Forelimb muscle (tissue), 1 donor: ENCODE measurements around the gene LDAH. TPM values are rescaled to one million over a fixed set of nuclear protein-coding genes. Genes with fewer than 3 reads are reported as not detected.

ENCODE experiments used
- DNase-seq: peaks from one replicate; pipeline ENCODE4 v3.0.0-alpha.2; 2013; ENCODE audit warnings: low read depth
- polyA plus RNA-seq: library from polyadenylated mRNA; unstranded; fragments of 120-200 nt; gene quantifications from one replicate; pipeline ENCODE4 v1.2.1, GENCODE V29; 2013; ENCODE audit not compliant: insufficient read length

The LDAH gene
- polyA plus RNA-seq, 1 donor: 10.1 TPM

DNA sequence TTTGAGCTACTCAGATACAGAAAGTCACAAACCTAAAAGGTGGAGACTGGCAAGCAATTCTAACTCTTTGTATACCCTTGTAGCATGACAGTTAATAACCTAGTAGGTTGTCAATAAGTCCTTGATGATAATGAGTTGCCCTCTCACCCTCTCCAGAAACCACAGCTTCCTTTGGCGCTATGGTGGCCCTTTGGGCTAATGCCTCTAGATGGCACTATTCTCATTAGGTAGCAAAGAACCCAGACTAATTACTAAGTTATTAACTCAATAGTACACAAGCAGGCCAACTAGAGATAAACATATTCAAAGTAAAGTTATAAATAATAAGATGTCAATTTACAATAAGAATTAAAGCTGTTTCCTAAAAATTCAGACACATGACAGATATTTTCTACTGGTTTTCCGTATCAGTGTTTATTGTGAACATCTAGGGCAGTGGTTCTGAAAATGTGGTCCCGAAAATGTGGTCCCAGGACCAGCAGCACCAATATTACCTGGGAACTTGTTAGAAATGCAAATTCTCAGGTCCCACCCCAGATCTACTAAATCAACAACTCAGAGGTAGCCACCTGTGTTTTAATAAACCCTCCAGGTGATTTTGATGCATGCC is 41.1 kb downstream of the LDAH start:
- no peak for DNase-seq

DNA sequence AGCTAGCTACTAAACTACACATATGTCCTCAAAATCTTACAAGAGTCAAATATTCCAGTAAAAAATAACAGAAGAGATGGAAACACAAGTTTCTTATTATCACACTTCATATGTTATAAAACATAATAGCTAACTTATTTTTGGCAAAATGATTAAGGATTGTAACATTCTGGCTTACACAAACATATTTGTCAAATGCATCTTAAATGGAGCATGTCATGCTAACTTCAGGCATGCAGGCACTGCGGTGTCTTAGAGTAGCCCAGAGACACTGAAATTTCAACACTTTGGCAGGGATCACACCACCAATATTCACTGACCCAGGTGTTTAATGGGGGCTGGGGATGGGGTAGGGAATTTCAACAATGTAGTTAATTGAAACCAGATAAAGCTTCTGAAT is 51.6 kb downstream of the LDAH start:
- DNase-seq: peak; percentile 26

DNA sequence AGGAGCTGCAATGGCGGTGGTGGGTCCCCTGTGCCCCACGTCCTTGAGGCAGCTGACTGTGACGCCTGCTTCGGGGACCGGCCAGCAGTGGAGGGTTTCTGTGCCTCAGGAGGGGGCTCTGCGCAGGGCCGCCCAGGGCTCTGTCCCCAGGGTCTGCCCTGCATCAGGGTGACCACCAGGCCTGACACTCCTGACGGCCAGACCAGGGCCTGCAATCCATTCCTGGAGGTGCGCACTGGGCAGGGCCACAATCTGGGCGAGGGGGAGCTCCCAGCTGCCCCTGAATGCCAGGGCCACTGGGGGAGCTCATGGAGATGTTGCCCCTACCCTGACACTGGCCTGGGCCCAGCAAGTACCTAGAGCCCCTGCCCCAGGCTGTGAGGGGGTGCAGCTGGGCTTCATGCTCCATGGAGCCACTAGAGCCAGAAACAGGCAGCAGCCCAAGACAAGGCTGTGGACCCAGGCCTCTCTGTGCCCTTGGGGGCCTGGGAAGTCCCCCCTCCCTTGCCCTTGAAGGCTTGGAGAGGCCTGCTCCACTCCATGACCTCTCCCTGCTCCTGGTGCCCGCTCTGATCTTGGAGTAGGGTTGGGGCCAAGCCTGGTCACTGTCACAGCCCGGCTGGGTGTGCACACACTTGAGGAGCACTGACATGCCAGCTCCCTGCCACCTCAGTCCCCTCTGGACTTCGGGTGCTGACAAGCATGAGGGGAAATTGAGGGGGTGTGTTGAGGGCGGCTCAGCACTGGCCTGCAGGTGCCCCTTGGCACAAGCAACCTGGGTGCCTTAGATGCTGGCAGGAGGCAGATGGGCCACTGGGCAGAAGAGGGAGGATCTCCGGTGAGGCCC is 55.9 kb downstream of the LDAH start:
- DNase-seq: no peak

DNA sequence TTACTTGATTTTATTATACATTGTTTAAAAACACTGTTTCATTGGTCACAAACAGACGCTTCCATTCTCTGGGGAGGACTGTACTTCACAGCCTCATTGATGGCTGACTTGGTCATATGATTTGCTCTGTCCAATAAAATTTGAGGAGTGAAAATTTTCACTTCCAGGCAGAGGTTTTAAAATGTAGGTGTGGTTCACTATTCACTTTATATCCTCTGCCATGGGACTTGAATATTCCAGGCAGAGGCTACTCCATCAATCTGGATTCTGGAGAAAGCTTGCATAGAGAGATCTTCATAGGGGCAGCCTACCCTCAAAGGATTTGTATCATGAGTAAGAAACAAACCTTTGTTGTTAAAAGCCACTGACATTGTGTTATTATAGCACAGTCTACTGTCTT is 56.7 kb downstream of the LDAH start:
- DNase-seq: no peak

DNA sequence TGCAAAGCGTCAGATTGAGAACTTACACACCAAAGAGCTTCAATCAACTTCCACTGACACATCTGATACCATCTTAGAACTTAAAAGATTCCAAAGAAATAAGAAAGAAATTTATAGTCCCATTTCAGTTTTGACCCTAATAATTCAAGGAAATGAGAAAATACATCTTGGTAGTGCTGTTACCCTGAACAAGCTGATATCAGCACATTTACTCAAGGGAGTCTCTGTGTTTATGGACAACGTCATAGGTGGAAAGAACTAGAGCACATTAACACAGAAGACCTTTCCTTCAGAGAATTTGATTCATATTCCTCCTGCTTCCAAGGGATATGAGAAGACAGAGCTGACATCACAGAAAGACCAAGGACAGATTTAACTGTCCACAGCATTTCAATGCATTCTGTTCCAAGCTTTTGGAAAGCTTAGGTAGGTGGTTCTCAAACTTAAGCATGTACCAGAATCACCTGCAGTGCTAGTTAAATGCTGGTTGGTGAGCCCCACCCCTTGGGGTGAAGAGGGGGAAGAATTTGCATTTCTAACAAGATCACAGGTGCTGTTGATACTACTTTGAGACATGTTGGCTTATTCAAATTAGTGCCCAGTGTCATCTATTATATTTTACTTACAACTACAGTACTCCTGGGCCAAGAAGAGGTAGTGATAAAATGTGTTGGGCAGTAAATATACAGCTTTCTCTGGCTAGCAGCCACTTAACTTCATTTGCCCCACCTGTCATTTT is 59.8 kb downstream of the LDAH start:
- no peak for DNase-seq

DNA sequence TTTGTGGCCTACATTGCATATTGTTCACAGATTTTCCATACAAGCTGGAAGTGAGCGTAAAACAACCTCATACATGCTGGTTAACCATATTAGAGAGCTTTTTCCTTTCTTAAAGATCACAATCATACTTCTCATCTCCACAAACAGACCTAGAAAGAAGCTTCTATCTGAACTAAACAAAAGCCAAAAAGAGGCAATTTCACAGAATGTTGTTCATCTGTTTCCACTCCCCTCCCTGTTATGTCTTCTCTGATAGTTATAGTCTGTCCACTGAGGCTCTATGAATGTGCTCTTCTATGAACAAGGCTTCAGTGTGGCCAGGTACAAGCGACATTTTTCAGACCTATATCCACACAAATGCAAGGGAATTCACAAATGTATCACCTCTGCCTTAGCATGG is 63.4 kb downstream of the LDAH start:
- DNase-seq: no peak

DNA sequence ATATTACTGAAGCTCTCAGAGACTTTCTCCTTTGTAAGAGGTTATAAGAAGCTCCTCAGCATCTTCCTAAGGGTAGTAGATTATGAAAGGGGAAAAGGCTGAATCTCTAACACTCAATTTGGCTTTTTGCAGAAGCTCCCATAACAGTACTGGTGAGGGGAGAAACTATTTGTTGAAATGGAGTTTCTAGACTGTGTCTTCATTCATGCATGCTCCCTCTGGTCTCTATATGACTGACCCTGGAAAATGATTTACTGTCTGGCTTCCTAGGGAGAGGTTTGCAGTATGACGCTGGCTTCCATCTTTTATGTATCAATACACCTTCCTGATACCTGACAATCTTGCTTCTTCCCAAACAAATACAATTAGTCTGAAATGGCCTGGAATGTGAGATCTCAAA is 63.9 kb downstream of the LDAH start:
- DNase-seq: no peak

DNA sequence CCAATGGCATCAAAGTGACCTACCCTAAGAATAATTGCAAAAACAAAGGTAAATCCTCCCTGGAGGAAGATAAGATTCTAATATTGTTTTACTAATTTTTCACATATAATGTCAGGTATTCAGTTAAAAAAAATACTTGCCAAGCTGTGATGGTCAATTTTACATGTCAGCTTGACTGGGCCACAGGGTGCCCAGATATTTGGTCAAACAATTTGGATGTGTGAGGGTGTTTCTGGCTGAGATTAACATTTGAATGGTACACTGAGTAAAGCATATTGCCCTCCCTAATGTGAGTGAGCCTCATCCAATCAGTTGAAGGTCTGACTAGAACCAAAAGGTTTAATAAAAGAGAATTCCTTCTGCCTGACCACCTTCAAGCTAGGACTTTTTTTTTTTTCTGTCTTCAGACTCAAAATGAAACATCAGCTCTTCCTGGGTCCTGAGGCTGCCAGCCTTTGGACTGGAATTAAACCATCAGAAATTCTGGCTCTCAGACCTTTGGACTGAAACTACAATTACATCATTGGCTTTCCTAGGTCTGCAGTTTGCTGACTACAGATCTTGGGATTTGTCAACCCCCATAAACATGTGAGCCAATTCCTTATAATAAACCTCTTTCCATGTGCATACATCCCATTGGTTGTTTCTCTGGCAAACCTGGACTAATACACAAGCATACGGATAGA is 65.4 kb downstream of the LDAH start:
- DNase-seq: no peak

DNA sequence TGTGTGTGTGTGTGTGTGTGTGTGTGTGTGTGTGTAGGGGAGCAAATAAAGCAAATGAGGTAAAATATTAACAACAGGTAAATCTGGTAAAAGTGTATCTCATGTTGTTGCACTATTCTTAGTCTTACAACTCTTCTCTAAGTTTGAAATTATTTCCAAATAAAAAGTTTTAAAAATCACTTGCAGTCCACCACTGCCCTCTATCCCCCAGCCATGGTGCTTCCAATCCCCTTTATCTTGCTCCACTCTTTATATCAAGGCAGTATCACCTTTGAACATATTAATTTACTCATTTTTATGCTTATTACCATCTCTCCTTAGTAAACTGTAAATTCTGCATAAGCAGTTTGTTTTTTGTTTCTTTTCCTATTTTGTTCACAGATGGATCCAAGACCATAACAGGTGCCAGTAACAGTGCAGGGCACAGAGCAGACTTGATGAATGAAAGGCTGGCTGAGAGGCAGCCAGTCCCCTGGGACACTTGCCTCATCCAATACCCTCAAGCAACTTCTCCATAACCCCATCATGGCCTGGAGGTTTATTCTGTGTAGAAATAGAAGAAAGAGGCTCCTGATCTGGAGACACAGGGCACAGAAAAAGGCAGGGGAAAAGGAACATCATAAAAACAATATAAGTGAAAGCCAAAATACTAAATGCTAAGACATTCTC is 67.6 kb downstream of the LDAH start:
- no peak for DNase-seq

DNA sequence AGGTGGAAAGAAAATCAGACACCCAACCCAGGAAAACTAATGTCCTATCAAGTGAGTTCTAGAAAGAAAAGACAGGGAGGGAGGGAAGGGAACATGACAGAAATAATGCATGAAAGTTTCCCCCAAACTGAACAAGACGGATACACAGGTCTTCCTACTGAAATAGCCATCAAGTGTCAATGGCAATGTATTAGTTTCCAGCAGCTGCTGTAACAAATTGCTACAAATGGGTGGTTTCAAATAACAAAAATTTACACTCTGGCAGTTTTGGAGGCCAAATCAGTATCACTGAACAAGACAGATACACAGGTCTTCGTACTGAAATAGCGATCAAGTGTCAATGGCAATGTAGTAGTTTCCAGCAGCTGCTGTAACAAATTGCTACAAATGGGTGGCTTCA is 70.6 kb downstream of the LDAH start:
- DNase-seq: no peak

DNA sequence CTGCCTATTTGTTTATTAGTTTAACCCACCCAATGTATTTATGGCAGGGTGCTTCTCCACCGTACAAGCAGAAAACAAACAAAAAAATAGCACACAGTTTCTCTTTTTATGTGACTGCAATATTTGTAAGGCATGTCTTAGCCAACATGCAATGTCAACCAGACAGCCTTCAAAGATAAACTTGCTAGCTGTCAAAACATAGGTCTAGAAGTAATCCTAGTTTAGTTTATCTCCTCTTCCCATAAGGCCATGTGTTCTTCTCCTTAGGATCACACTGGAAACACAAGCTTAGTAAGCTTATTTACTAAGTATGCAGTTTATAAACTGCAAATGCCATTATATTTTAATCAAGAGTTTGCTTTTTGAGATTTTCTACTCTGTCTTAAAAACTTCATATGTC is 75.6 kb downstream of the LDAH start:
- no peak for DNase-seq

DNA sequence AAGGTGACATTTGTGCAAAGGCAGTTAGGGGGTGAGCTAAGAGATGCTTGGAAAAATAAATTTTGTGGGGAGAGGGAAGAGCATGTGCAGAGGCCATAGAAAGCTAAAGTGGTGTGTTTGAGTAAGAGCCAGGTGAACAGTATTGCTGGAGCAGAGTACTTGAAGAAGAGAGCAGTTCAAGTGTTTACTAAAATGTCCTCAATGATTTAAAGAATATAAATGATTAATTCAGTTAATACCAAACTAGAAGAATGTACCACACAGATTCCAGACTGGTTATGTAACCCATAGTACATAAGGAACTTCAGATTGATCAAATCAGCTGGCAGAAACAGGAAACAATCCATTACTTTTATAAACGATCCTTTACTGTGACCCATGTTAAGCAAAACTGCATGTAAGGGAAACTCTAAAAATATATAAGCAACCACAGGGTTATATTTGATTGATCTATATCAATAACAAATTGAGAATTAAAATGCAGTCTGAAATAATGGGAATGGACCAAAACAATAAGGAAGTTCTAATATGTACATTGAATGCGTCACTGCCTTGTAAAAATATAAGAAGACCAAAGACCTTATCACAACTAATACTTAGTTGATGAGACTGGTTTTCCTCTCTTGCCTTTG is 76.9 kb downstream of the LDAH start:
- DNase-seq: no peak

DNA sequence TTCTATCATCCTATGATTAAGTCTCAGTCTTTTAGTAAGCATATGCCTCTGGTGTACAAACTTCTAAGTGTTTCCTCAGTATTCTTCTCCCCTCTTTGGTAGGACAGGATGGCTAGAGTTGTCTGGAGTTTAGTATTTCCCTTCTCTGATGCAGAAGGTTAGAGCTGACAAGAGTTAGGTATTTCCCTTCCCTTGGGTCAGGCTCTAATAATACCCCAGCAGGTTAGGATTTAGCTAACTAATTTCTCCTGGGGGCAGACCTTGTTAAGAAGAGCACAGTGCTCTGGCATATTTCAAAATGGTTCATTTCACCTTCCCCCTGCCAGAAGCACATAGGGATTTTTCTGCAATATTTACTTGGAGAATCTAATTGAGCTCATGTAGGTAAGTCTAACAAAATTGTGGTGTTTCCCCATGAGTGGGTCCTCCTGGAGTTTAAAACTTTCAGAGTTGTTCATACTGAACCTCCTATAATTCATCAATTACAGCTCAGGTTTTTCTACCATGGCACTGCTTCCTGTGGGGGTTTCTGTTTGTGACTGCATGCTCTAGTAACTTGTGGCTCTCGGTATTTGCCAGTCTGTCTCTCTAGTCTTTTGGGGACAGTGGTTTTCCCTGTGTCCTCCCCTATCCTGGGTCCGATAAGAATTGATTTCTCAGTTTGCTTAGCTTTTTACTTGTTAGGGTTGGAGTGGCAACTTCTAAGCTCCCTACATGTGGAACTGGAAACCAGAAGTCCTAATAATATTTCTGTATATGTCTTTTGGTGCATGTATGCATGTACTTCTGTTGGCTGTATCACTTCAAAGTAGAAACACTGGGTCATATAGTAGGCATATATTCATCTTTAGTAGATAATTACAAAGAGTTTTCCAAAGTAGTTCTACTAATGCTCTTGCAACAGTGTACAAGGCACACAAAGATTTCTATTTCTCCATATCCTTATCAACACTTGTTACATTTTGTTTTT is 78.2 kb downstream of the LDAH start:
- DNase-seq: no peak

DNA sequence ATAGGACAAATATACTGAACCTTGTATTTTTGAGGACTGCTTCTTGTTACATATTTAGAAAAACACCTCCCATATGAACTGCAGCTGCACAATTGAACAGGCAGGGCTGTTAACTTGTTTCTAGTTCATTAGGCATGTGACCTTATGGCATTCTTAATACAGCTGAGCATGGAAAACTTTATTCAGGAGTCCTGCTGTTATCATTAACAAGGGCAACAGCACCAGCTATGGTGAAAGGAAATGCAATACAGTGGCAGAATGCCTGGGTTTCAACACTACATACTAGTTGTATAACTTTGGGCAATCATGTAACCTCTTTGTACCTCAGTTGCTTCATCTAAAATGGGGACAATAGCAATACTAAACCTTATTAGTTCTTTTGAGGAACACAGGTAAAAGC is 84.1 kb downstream of the LDAH start:
- no peak for DNase-seq

DNA sequence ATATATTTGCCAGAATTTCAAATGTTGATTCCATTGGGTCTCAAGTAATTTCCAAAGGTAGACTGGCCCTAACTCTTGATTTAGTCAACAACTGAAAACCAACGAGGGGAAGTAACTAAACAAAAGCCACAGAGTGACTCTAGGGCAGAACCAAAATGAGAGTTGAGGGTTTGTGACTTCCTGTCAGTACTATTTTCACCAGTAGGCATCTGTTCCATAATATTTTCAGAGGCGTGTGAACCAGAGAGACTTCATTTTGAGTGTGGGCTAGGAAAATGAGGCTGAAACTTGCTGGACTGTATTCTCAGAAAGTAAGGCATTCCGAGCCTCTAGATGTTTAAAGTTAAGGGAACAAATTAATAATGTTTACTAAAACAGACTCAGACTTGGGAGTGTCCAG is 85.4 kb downstream of the LDAH start:
- no peak for DNase-seq

DNA sequence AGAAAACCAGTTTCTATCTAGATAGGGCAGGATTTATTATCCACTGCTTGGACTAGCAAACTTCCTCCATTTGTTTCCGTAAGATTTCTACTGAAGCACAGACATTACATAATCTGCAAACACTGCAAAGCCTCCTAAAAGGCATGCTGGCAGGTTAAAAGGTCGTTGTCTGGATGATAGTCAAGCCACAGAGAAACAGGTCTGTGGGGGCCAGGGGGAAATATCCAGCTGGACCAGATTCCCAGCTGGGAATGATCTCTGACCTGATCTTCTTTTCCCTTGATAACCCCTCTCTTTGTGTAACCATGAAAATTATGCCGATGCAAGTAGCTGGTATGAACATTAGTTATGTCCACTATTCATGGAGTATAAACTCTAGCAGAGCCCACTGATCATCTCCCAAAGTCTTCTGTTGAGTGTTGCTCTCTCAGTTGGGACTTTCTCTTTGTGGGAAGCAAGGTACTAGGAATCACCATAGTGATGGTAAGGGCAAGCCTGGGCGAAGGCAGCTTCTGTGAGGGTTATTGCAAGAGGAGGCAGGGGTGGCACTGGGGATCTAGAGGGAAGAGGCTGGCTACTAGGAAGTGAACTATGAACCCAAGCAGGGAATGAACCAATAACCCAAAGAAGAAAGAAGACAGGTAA is 94.7 kb downstream of the LDAH start:
- no peak for DNase-seq

DNA sequence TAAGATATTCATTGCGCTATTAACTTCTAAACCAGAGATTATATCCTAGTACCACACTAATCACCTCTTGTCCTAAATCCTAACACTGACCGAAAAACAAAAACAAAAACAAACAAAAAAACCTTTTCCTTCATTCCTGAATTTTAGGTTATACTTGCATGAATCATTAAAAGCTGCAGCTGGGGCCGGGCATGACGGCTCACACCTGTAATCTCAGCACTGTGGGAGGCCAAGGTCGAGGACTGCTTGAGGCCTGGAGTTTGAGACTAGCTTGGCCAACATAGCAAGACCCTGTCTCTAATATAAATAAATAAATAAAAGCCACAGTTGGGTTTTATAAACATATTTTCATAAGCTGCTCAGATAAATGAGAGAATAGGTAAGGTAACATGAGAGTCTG is 96.0 kb downstream of the LDAH start:
- no peak for DNase-seq

DNA sequence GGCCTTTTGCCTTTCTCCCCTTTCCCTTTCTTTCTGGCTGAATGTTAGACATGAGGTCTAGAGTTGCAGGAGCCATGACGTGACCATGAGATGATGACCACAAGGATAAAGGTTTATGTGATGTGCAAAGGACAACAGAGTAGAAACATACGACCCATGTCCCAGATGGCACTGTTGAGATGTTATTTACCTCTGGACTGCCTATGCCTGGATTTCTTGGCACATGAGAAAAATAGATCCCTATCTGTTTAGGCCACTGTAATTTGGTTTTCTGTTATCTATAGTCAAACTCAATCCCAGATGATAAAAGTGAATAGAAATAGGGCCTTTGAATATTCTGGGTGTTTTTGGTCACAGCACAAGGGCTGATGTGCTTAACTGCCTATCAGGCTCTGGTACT is 97.1 kb downstream of the LDAH start:
- DNase-seq: no peak

DNA sequence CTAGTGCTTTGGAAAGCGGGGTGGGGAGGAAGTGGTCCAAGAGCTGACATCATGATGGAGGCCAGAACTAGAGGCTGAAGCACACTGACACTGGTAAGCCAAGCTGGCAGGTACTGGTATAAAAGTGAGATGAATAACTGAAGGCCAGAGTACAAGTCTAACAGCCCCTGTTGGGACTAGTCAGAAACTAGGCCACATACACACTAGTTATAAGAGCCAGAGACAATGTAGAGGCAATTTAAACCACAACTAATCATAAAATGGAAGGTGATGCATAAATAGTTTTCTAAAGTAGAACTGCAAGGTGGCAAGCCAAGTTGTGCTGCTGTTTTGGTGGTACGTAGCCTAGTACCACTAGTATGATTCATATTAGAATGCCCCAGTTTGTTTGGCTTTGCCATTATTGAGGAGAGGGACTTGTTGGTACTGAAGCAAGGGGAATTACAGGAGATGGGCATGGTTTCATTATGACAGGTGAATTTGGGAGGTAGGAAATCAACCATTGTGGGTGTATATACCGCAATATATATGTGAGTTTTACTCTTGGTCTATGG is 98.3 kb downstream of the LDAH start:
- DNase-seq: no peak
